ENCODE data around the gene HNRNPUL1. TPM values are rescaled to one million over a fixed set of nuclear protein-coding genes. Genes with fewer than 3 reads are reported as not detected.
"Not testable (repeated sequence)": the region's sequence is repeated elsewhere in the genome, so short reads cannot be mapped to it uniquely, and the experiment has no call there.

Gene HNRNPUL1
- polyA plus RNA-seq, 3 donors from 2014 or later: 23.3 to 103 (median 48.8) TPM

DNA sequence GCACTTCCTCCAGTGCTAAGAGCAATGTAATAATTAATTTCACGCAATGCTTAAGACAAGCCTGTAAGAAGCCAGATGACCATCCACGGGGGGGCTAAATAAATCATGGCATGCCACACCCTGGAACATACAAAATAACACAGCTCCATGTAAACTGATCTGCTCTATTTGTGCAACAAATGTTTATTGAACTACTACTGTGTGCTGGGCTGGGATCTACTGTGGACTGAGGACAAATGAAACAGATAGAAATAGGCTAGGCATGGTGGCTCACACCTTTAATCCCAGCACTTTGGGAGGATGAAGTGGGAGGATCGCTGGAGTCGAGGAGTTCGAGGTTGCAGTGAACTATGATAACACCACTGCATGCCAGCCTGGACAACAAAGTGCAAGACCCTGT is 68.3 kb downstream of the HNRNPUL1 start:
- Mint-ChIP-seq H3K36me3 (peaks cover 25 to 54% (median 32%) of the 10 kb centered on the region in 3 donors), H3K27ac (peak overlapping the region; percentile 80 to 100 (median 86)), H3K4me1 (peaks cover 63 to 71% of the 10 kb centered on the region in 2 donors), H3K4me3 (peak overlapping the region in 1 of 5 donors; percentile 38), H3K9me3 (no peaks in the 10 kb centered on the region), H3K27me3 (ENCODE audit: low read depth in 3 of 3) (peaks cover 37 to 82% (median 68%) of the 10 kb centered on the region in 3 donors)
- no peak for DNase-seq

DNA sequence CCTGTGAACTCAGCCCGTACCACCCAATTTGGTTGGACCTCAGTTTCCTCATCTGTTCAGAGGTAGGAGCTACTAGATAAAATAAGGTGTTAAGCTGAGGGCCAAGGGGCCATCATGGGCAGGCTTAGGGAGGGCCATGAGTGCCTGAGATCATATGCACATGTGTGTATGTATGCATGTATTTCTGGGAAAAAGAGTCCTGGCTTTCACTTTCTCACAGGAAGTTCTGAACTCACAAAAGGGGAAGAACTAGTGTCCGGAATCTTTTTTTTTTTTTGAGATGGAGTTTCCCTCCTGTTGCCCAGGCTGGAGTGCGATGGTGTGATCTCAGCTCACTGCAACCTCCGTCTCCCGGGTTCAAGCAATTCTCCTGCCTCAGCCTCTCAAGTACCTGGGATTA is 70.6 kb downstream of the HNRNPUL1 start:
- peak overlapping the region in 4 of 5 donors; percentile 5 to 38 (median 10) for H3K4me3 Mint-ChIP-seq
- peaks cover 59 to 69% of the 10 kb centered on the region in 2 donors for H3K4me1 Mint-ChIP-seq
- peaks cover 29 to 85% (median 60%) of the 10 kb centered on the region in 3 donors for H3K27me3 Mint-ChIP-seq (ENCODE audit: low read depth in 3 of 3)
- peaks cover 30 to 52% (median 37%) of the 10 kb centered on the region in 3 donors for H3K36me3 Mint-ChIP-seq
- H3K27ac Mint-ChIP-seq: peak overlapping the region; percentile 42 to 80 (median 77)
- no peak for DNase-seq
- H3K9me3 Mint-ChIP-seq: no peaks in the 10 kb centered on the region

DNA sequence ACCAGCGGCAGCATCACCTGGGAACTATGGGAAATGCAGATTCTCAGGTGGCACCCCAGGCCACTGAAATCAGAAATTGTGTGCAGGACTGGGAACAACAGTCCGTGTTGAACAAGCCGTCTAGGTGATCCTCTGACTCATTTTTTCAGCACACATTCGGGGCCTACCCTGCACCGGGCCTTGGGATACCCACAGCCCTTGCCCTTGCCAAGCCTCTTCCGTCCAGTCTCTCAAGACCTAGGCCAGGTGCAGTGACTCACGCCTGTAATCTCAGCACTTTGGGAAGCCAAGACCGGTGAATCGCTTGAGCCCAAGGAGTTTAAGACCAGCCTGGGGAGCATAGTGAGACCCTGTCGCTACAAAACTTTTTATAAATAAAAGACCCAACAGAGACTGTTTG is 71.3 kb downstream of the HNRNPUL1 start:
- Mint-ChIP-seq H3K4me3 (no peak overlapping the region), H3K27ac (peak overlapping the region; percentile 26 to 80 (median 74)), H3K36me3 (peaks cover 29 to 53% (median 37%) of the 10 kb centered on the region in 3 donors), H3K9me3 (no peaks in the 10 kb centered on the region), H3K27me3 (ENCODE audit: low read depth in 3 of 3) (peaks cover 29 to 86% (median 56%) of the 10 kb centered on the region in 3 donors), H3K4me1 (peaks cover 59 to 68% of the 10 kb centered on the region in 2 donors)
- no peak for DNase-seq

DNA sequence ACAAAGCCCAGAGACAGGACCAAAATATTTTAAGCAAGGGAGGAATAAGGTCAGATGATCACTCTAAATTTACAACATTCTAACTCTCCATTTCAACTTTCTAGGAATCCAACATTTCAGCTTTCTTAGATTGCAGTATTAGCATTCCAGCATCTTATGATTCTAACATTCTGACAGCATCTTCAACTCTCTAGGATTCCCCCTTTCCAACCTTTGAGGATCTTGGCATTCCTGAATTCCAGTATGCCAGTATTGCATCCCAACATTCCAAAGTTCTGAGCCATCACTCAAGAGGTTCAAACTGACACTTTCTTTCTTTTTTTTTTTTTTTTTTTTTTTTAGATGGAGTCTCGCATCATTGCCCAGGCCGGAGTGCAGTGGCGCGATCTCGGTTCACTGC is 75.8 kb downstream of the HNRNPUL1 start:
- Mint-ChIP-seq H3K4me1 (peaks cover 68 to 69% of the 10 kb centered on the region in 2 donors), H3K27me3 (ENCODE audit: low read depth in 3 of 3) (peaks cover 36 to 91% (median 46%) of the 10 kb centered on the region in 3 donors), H3K27ac (peak overlapping the region in 5 of 6 donors; percentile 79 to 88 (median 84)), H3K9me3 (no peaks in the 10 kb centered on the region), H3K4me3 (peak overlapping the region in 1 of 5 donors; percentile 25), H3K36me3 (peaks cover 26 to 51% (median 27%) of the 10 kb centered on the region in 3 donors)
- DNase-seq: no peak

DNA sequence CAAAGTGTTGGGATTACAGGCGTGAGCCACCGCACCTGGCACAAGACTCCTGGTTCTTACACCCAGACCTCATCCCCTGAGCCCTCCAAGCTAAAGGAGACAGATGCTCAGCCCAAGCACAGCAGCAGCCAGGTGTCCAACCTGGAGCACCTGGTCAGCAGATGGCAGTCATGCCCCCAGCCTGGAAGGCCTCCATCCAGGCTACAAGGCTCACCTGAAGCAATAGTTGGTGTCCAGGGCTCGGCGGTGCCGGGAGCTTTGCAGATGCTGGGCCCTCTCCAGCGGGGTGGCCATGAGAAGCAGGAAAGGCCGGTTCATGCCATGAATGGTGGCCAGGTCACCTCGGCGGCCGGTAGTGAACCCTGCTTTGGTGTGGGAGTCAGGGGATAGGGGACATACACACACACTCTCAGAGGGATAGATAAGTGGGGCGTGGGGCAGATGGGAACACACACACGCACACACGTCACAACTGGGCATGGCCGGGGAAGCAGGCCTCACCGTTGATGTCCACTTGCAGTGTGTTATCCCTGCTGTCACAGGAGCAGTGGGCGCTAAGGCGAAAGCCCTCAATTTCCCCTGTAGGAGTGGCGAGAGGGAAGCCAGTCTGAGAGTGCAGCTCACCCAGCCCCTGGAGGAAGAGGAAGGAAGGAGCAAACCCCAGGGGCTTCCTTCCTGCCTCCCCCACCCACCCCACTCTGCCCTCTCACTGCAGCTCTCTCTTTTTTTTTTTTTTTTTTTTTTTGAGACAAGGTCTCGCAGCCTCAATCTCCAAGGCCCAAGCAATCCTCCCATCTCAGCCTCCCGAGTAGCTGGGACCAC is 77.7 kb downstream of the HNRNPUL1 start:
- H3K4me3 Mint-ChIP-seq: peak overlapping the region; percentile 68 to 79 (median 74)
- H3K36me3 Mint-ChIP-seq: peaks cover 29 to 53% (median 32%) of the 10 kb centered on the region in 3 donors
- H3K9me3 Mint-ChIP-seq: no peaks in the 10 kb centered on the region
- H3K27me3 Mint-ChIP-seq (ENCODE audit: low read depth in 3 of 3): peaks cover 35 to 88% (median 51%) of the 10 kb centered on the region in 3 donors
- peak in 1 of 3 donors; percentile 37 for DNase-seq
- peaks cover 65 to 69% of the 10 kb centered on the region in 2 donors for H3K4me1 Mint-ChIP-seq
- H3K27ac Mint-ChIP-seq: peak overlapping the region; percentile 77 to 99 (median 82)

DNA sequence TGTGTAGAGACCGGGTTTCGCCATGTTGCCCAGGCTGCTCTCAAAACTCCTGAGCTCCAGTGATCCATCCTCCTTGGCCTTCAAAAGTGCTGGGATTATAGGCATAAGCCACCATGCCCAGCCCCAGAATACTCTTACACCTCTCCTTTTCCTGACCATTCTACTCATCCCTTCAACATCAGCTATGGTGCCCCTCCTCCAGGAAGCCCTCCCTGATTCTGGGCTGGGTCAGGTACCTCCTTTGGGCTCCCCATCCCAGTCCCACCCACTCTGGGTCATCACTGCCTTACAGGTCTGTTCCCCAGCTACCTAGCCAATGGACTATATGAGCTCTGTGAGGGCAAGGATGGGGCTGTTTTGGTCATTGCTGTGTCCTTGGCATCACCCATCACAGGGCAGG is 80.0 kb downstream of the HNRNPUL1 start:
- peaks cover 43 to 85% (median 56%) of the 10 kb centered on the region in 3 donors for H3K27me3 Mint-ChIP-seq (ENCODE audit: low read depth in 3 of 3)
- H3K9me3 Mint-ChIP-seq: no peaks in the 10 kb centered on the region
- H3K4me1 Mint-ChIP-seq: peaks cover 66 to 76% of the 10 kb centered on the region in 2 donors
- peak overlapping the region; percentile 81 to 99 (median 90) for H3K27ac Mint-ChIP-seq
- peak overlapping the region in 2 of 5 donors; percentile 17 to 41 for H3K4me3 Mint-ChIP-seq
- peaks cover 29 to 56% (median 31%) of the 10 kb centered on the region in 3 donors for H3K36me3 Mint-ChIP-seq
- DNase-seq: peak in 1 of 3 donors; percentile 7

DNA sequence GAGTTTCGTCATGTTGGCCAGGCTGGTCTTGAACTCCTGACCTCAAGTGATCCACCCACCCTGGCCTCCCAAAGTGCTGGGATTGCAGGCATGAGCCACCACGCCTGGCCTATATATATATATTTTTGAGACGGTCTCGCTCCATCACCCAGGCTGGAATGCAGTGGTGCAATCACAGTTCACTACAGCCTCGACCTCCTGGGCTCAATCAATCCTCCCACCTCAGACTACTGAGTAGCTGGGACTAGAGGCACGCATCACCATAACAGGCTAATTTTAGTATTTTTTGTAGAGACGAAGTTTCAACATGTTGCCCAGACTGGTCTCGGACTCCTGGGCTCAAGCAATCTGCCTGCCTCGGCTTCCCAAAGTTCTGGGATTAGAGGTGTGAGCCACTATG is 82.7 kb downstream of the HNRNPUL1 start:
- peak overlapping the region; percentile 55 to 99 (median 83) for H3K27ac Mint-ChIP-seq

DNA sequence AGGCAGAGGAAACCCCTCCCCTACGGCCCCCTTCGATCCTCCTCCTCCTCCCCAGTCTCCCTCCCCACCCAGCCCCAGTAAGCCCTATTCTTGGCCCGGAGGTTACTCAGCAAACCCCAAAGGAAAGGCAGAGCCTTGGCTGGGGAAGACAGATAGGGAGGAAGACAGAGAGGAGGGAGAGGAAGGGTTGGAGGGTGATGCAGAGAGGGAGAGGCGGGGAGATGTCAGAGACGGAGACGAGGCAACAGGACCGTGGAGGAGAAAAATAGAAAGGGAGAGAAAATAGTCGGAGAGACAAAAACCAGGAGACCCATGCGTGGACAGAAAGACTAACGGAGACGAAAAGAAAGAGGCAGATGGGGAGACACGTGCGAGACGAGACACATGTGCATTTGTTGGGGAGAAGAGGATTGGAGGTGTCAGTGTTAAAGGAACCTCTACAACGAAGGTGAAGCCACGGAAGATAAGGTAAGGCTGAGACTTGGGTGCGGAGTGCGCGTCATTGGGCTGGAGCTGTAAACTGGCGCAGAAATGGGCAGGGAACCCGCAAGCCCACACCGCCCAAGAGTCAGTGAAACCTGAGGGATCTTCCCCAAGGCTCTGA is 86.7 kb downstream of the HNRNPUL1 start:
- Mint-ChIP-seq H3K4me1 (peaks cover 48 to 49% of the 10 kb centered on the region in 2 donors), H3K36me3 (peaks cover 11 to 24% (median 17%) of the 10 kb centered on the region in 3 donors), H3K9me3 (peaks cover 0 to 4% (median 0%) of the 10 kb centered on the region in 6 donors), H3K4me3 (peak overlapping the region; percentile 98 to 100 (median 100)), H3K27ac (peak overlapping the region; percentile 97 to 100 (median 99)), H3K27me3 (ENCODE audit: low read depth in 3 of 3) (peaks cover 53 to 82% (median 57%) of the 10 kb centered on the region in 3 donors)
- peak in 2 of 3 donors; percentile 41 to 44 for DNase-seq

More for the DNA sequence above, 82.7 kb downstream of the HNRNPUL1 start:
- H3K4me3 Mint-ChIP-seq: peak overlapping the region in 3 of 5 donors; percentile 24 to 55 (median 47)
- DNase-seq: peak in 1 of 3 donors; percentile 5
- H3K27me3 Mint-ChIP-seq (ENCODE audit: low read depth in 3 of 3): peaks cover 55 to 88% (median 63%) of the 10 kb centered on the region in 3 donors
- not testable (repeated sequence) for H3K9me3 Mint-ChIP-seq
- peaks cover 22 to 45% (median 28%) of the 10 kb centered on the region in 3 donors for H3K36me3 Mint-ChIP-seq
- H3K4me1 Mint-ChIP-seq: peaks cover 60 to 75% of the 10 kb centered on the region in 2 donors

DNA sequence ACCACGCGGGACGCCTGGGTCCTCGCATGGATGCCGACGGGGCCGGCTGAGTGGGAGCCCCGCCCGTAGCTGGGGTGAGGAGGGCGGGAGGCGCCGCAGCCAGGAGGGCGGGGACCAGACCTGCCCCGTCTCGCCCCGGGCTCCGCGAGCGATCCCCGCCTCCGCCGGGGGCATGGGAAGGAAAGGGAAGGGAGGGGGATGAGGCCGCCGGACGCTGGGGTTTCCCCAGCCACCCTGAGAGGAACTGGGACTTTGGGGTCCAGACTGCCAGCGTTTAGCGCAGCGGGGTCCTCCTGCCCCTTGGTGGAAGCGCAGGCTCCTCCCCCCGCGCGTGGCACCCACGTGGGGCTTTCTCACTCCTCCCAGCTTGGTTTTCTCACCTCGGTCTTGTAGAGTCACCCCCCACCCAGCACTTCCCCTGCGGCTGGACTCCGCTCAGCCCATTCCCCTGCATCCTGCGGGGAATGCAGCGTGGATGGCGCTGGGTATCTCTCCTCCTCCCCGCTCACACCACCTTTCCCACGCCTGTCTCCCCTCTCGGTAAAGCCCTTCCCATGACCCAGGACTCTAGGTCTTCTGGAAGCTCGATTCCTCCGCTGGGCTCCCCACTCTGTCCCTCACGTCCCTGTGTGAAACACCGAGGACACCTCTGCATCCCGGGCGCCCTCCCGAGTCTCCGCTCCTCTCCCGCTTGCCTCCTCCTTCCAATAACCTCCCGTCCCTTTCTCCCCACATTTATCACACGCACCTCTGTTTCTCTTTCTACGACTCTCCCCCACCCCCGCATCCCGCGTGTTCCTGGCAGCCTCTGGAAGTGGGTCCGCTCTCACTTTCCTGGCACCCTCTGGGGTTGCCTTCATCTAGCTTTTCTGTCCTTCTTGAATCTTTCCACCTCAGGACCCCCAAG is 87.4 kb downstream of the HNRNPUL1 start:
- Mint-ChIP-seq H3K9me3 (peaks cover 0 to 4% (median 0%) of the 10 kb centered on the region in 6 donors), H3K27ac (peak overlapping the region; percentile 97 to 100 (median 99)), H3K36me3 (peaks cover 8 to 19% (median 13%) of the 10 kb centered on the region in 3 donors), H3K27me3 (ENCODE audit: low read depth in 3 of 3) (peaks cover 52 to 77% (median 53%) of the 10 kb centered on the region in 3 donors), H3K4me3 (peak overlapping the region; percentile 98 to 100 (median 100)), H3K4me1 (peaks cover 50 to 51% of the 10 kb centered on the region in 2 donors)
- peak; percentile 96 to 98 (median 96) for DNase-seq

DNA sequence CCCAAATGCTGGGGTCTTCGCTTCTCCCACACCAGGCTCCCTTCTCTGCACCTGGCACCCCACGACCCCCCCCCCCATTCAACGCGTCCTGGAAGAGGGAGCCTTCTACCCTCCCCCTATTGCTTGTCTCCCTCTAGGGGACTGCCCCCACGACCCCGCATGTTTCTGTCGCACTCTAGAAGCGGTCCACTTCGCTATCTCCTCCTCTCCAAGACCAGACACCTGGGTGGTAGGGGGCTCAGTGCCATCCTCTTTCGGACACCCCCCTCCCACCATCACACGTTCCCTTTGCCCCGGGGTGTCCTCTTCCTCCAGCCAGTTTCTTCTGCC is 88.1 kb downstream of the HNRNPUL1 start:
- H3K36me3 Mint-ChIP-seq: peaks cover 8 to 16% (median 13%) of the 10 kb centered on the region in 3 donors
- H3K4me1 Mint-ChIP-seq: peaks cover 54 to 56% of the 10 kb centered on the region in 2 donors

DNA sequence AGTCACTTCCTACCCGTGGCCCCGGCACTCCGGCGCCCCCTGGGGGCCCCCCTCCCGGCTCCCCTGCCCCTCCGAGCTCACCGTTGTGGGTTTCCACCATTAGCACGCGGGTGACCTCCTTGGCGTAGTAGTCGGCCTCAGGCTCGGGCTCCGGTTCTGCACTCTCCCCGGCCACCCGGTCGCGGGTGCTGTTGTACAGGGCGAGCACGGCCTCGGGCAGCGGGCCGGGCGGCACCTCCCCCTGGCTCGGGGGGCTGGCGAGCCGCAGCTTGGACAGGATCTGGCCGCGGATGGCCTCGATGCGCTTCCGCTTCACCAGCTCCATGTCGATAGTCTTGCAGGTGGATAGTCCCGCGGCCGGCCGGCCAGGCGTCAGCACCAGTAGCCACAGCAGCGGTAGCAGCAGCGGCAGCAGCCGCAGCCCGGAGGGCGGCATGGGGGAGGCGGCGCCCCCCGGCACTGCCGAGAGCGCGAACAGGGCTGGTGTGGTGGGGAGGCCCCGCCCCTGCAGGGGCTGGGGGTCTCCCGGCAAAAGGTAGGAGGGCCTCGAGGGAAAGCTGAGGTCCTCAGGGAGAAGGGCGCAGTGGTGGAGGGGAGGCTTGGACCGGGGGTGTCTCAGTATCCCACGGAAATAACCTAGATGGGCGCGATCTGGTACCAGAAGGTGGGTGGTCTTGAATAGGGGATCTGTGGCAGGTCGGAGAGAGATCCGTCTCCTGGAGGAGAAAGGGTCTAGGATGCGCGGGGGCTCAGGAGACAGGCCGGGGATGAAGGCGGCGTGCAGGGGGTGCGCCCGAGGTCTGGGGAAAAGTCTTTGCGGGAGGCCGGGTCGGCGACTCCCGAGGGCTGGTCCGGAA is 88.7 kb downstream of the HNRNPUL1 start:
- peak; percentile 82 to 85 (median 85) for DNase-seq

More for the DNA sequence above, 88.1 kb downstream of the HNRNPUL1 start:
- H3K9me3 Mint-ChIP-seq: peaks cover 0 to 4% (median 0%) of the 10 kb centered on the region in 6 donors
- H3K27ac Mint-ChIP-seq: peak overlapping the region; percentile 95 to 100 (median 99)
- H3K4me3 Mint-ChIP-seq: peak overlapping the region; percentile 98 to 100 (median 100)
- peaks cover 51 to 76% (median 52%) of the 10 kb centered on the region in 3 donors for H3K27me3 Mint-ChIP-seq (ENCODE audit: low read depth in 3 of 3)
- DNase-seq: no peak

More for the DNA sequence above, 88.7 kb downstream of the HNRNPUL1 start:
- Mint-ChIP-seq H3K9me3 (peaks cover 0 to 4% (median 0%) of the 10 kb centered on the region in 6 donors), H3K27ac (peak overlapping the region; percentile 95 to 100 (median 99)), H3K27me3 (ENCODE audit: low read depth in 3 of 3) (peaks cover 47 to 73% (median 52%) of the 10 kb centered on the region in 3 donors), H3K36me3 (peaks cover 8 to 16% (median 13%) of the 10 kb centered on the region in 3 donors), H3K4me1 (peaks cover 53 to 58% of the 10 kb centered on the region in 2 donors), H3K4me3 (peak overlapping the region; percentile 98 to 100 (median 100))
